SK-N-SH treated with all-trans-retinoic acid at 6 μM for 48 hours (cell line): ENCODE results near the gene SRCAP.

Source experiments
- ARNTL ChIP-seq: fragments of 450-650 bp; formaldehyde crosslinking; IDR thresholded peaks from 2 replicates; pipeline ENCODE4 v1.5.0; 2020; ENCODE audit warnings: low read depth, mild to moderate bottlenecking, moderate library complexity, borderline replicate concordance
- ESRRG ChIP-seq: fragments of 250-450 bp; sonication (Bioruptor Pico); IDR thresholded peaks from 2 replicates; pipeline ENCODE4 v1.6.1; 2021; ENCODE audit warnings: mild to moderate bottlenecking
- GLIS3 ChIP-seq: fragments of 250-450 bp; sonication (Bioruptor Pico); IDR thresholded peaks from 2 replicates; pipeline ENCODE4 v1.5.0; 2020; ENCODE audit warnings: mild to moderate bottlenecking, moderate library complexity
- PATZ1 ChIP-seq: fragments of 250-450 bp; sonication (Bioruptor Pico); IDR thresholded peaks from 2 replicates; pipeline ENCODE4 v1.8.0; 2020; ENCODE audit warnings: mild to moderate bottlenecking, moderate library complexity, borderline replicate concordance
- RARB ChIP-seq: fragments of 250-450 bp; sonication (Bioruptor Pico); IDR thresholded peaks from 2 replicates; pipeline ENCODE4 v1.8.0; 2021; ENCODE audit warnings: mild to moderate bottlenecking, moderate library complexity
- ZFP3 ChIP-seq: fragments of 250-450 bp; sonication (Bioruptor Pico); IDR thresholded peaks from 2 replicates; pipeline ENCODE4 v1.5.0; 2020; ENCODE audit warnings: mild to moderate bottlenecking, moderate library complexity
- TF ChIP-seq, protein P1 (sequence below): fragments of 250-450 bp; sonication (Bioruptor Pico); IDR thresholded peaks from 2 replicates; pipeline ENCODE4 v1.5.1; 2020; ENCODE audit warnings: low read depth, mild to moderate bottlenecking, moderate library complexity

- TF ChIP-seq ZFP3 (CRISPR knock-in tag) (no peak), GLIS3 (CRISPR knock-in tag) (no peak), RARB (CRISPR knock-in tag) (no peak), ARNTL (CRISPR knock-in tag) (no peak), ESRRG (CRISPR knock-in tag) (no peak), PATZ1 (CRISPR knock-in tag) (no peak)
- TF ChIP-seq, protein P1, sequence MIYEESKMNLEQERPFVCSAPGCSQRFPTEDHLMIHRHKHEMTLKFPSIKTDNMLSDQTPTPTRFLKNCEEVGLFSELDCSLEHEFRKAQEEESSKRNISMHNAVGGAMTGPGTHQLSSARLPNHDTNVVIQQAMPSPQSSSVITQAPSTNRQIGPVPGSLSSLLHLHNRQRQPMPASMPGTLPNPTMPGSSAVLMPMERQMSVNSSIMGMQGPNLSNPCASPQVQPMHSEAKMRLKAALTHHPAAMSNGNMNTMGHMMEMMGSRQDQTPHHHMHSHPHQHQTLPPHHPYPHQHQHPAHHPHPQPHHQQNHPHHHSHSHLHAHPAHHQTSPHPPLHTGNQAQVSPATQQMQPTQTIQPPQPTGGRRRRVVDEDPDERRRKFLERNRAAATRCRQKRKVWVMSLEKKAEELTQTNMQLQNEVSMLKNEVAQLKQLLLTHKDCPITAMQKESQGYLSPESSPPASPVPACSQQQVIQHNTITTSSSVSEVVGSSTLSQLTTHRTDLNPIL (CRISPR knock-in tag) = no peak
Observed at GRCh38 chr16:30773826-30774225, 74.9 kb downstream of the SRCAP start.
